Uterus (tissue), 2 donors: ENCODE results near the gene SLC15A5.

Experiments used
- CTCF ChIP-seq, 4 experiments: fragments of 200-600 bp in 2 of 4; fragments of 450-650 bp in 2 of 4; sonication (generic) in 2 of 4; IDR thresholded peaks; one replicate each; pipeline ENCODE4 v1.5.1; 2016 to 2019; ENCODE audit warnings: antibody characterized with exemption in 4 of 4, mild to moderate bottlenecking in 2 of 4, moderate library complexity in 1 of 4
- POLR2A ChIP-seq, 2 donors: fragments of 450-650 bp; IDR thresholded peaks; one replicate each; pipeline ENCODE4 v1.6.1; 2016; ENCODE audit warnings: antibody characterized with exemption in 2 of 2, mild to moderate bottlenecking in 1 of 2, moderate library complexity in 1 of 2

- TF ChIP-seq CTCF (IDR thresholded peaks at IDR 0.05) = no peak
- TF ChIP-seq POLR2A (IDR thresholded peaks at IDR 0.05) = no peak
These were observed 47.9 kb upstream of the SLC15A5 start for GRCh38 chr12:16325426-16325825.
